HEK293 (cell line): ENCODE measurements around the gene SMPX.

Source experiments
- ZNF155 ChIP-seq: fragments of 450-650 bp; formaldehyde crosslinking; IDR thresholded peaks from 2 replicates; pipeline ENCODE4 v1.5.1; 2016; ENCODE audit warnings: missing biosample characterization, missing genetic modification characterization
- TF ChIP-seq, protein P1 (sequence below): fragments of 450-650 bp; formaldehyde crosslinking; IDR thresholded peaks from 2 replicates; pipeline ENCODE4 v1.5.1; 2016; ENCODE audit warnings: missing biosample characterization, missing genetic modification characterization

GRCh38 chrX:21666252-21666651, 91.7 kb downstream of the SMPX start:
- TF ChIP-seq, protein P1, sequence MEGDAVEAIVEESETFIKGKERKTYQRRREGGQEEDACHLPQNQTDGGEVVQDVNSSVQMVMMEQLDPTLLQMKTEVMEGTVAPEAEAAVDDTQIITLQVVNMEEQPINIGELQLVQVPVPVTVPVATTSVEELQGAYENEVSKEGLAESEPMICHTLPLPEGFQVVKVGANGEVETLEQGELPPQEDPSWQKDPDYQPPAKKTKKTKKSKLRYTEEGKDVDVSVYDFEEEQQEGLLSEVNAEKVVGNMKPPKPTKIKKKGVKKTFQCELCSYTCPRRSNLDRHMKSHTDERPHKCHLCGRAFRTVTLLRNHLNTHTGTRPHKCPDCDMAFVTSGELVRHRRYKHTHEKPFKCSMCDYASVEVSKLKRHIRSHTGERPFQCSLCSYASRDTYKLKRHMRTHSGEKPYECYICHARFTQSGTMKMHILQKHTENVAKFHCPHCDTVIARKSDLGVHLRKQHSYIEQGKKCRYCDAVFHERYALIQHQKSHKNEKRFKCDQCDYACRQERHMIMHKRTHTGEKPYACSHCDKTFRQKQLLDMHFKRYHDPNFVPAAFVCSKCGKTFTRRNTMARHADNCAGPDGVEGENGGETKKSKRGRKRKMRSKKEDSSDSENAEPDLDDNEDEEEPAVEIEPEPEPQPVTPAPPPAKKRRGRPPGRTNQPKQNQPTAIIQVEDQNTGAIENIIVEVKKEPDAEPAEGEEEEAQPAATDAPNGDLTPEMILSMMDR = no peak
- no peak for TF ChIP-seq ZNF155 (tag by site-specific recombination)
